ENCODE data around the gene STC2.
A peak's percentile ranks its signal among the peaks of the same experiment; 100 is the strongest.

The STC2 gene

GRCh38 chr5:173328844-173329490 is 753 bp upstream of the STC2 start:
- H3K27me3 ChIP-seq (ENCODE audit: insufficient read depth, low read length), result no peaks in the 10 kb centered on the region
- H3K79me2 ChIP-seq (ENCODE audit: control insufficient read depth, insufficient read depth, low read length, unreplicated experiment), result peaks cover 49% of the 10 kb centered on the region
- peak overlapping the region; percentile 88 for H3K27ac ChIP-seq (ENCODE audit: low read depth, low read length)
- no peak overlapping the region for H2AFZ ChIP-seq (ENCODE audit: low read length, unreplicated experiment)
- H3K4me1 ChIP-seq (ENCODE audit: control insufficient read depth, insufficient read depth, low read length, unreplicated experiment), result peaks cover 42% of the 10 kb centered on the region
- peak overlapping the region; percentile 92 for H3K4me3 ChIP-seq (ENCODE audit: low read depth, low read length)
- H3K36me3 ChIP-seq (ENCODE audit: insufficient read depth, low read length), result peaks cover 31% of the 10 kb centered on the region

DNA sequence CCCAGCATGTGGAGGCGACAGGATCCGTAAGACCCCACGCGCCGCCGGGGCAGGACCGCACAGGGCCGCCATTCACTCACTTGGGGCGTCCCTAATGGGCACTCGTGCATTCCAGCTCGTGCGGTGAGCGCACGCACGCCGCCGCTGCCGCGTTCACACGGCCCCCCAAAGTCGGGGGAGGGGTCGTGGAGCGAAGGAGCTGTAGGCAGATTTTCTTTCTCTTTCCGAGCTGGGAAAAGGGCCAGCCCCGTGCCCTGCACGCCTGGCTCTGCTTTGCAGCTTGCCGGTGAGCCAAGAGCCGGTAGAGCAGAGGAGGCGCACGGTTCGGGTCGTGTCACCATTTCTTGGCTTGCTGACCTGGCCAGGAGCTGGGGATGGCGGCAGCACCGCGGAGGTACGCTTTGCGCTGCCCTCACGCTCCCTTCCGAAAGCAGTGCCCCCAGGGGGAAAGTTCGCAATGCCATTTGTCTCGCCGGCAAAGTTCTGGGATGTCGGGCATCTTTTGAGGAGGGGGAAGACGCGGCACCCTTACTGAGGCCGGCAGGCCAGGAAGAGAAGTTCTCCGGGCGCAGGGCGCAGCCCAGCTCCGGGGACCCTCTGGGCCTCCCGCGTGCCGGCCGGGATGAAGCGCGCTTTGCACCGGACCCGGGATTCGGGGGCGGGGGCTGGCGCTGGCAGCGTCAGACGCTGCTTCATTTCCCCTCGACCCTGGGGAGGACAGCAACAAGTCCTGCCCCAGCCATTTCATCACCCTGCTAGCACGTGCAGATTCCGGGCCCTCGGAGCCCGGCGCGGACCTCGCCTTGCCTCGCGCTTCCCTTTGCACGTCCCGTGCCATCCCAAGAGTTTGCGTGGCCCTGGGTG is 898 bp downstream of the STC2 start:
- H2AFZ ChIP-seq (ENCODE audit: low read length, unreplicated experiment), result no peak overlapping the region
- no peaks in the 10 kb centered on the region for H3K27me3 ChIP-seq (ENCODE audit: insufficient read depth, low read length)
- H3K36me3 ChIP-seq (ENCODE audit: insufficient read depth, low read length), result peaks cover 46% of the 10 kb centered on the region
- peak overlapping the region; percentile 88 for H3K27ac ChIP-seq (ENCODE audit: low read depth, low read length)
- H3K4me3 ChIP-seq (ENCODE audit: low read depth, low read length), result peak overlapping the region; percentile 92
- H3K4me1 ChIP-seq (ENCODE audit: control insufficient read depth, insufficient read depth, low read length, unreplicated experiment), result peaks cover 42% of the 10 kb centered on the region
- peaks cover 66% of the 10 kb centered on the region for H3K79me2 ChIP-seq (ENCODE audit: control insufficient read depth, insufficient read depth, low read length, unreplicated experiment)

- peaks cover 66% of the 10 kb centered on the region for H3K79me2 ChIP-seq (ENCODE audit: control insufficient read depth, insufficient read depth, low read length, unreplicated experiment)
Measured at GRCh38 chr5:173326501-173326960, 1.7 kb downstream of the STC2 start.

DNA sequence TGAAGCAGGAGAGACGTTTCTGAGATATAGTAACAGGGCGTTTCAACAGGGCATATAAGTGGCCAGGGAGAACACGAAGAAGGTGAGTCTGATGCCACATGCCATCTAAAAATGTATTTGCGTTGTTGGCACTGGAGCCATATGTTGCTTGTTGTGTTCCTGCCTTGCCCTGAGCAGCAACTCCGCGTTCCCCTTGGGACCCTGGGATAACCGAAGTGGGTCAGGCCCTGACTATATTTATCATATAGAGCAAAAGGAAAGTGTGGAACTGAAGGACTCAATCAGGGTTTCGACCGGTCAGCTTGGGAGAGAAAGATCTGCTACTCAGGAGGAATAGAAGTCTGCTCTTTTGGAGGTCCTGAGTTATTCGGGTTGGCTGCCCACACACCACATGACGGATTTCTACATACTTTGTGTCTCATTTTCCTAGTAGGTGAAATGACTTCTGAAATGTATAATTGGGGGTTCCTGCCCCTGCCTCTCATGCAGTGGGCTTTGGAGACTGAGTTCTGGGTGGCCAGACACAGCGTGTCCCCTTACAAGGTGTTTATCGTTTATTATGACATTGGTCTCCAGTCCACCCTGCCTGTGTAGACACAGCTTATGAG is 3.0 kb downstream of the STC2 start:
- peak overlapping the region; percentile 92 for H3K4me3 ChIP-seq (ENCODE audit: low read depth, low read length)
- H3K4me1 ChIP-seq (ENCODE audit: control insufficient read depth, insufficient read depth, low read length, unreplicated experiment), result peaks cover 50% of the 10 kb centered on the region
- H3K79me2 ChIP-seq (ENCODE audit: control insufficient read depth, insufficient read depth, low read length, unreplicated experiment), result peaks cover 73% of the 10 kb centered on the region
- peaks cover 64% of the 10 kb centered on the region for H3K36me3 ChIP-seq (ENCODE audit: insufficient read depth, low read length)
- H2AFZ ChIP-seq (ENCODE audit: low read length, unreplicated experiment), result no peak overlapping the region
- H3K27ac ChIP-seq (ENCODE audit: low read depth, low read length), result peak overlapping the region; percentile 88
- H3K27me3 ChIP-seq (ENCODE audit: insufficient read depth, low read length), result no peaks in the 10 kb centered on the region

More at GRCh38 chr5:173326501-173326960, 1.7 kb downstream of the STC2 start:
- Histone ChIP-seq H3K4me3 (ENCODE audit: low read depth, low read length) (peak overlapping the region; percentile 92), H3K36me3 (ENCODE audit: insufficient read depth, low read length) (peaks cover 50% of the 10 kb centered on the region), H2AFZ (ENCODE audit: low read length, unreplicated experiment) (no peak overlapping the region), H3K4me1 (ENCODE audit: control insufficient read depth, insufficient read depth, low read length, unreplicated experiment) (peaks cover 46% of the 10 kb centered on the region), H3K27ac (ENCODE audit: low read depth, low read length) (peak overlapping the region; percentile 88), H3K27me3 (ENCODE audit: insufficient read depth, low read length) (no peaks in the 10 kb centered on the region)

GRCh38 chr5:173324115-173325001 is 3.9 kb downstream of the STC2 start:
- Histone ChIP-seq H3K79me2 (ENCODE audit: control insufficient read depth, insufficient read depth, low read length, unreplicated experiment) (peaks cover 73% of the 10 kb centered on the region), H3K4me3 (ENCODE audit: low read depth, low read length) (peak overlapping the region; percentile 92), H3K36me3 (ENCODE audit: insufficient read depth, low read length) (peaks cover 71% of the 10 kb centered on the region), H3K27me3 (ENCODE audit: insufficient read depth, low read length) (no peaks in the 10 kb centered on the region), H3K4me1 (ENCODE audit: control insufficient read depth, insufficient read depth, low read length, unreplicated experiment) (peaks cover 45% of the 10 kb centered on the region), H2AFZ (ENCODE audit: low read length, unreplicated experiment) (no peak overlapping the region), H3K27ac (ENCODE audit: low read depth, low read length) (peak overlapping the region; percentile 88)

GRCh38 chr5:173323799-173324114 is 4.5 kb downstream of the STC2 start:
- Histone ChIP-seq H3K79me2 (ENCODE audit: control insufficient read depth, insufficient read depth, low read length, unreplicated experiment) (peaks cover 71% of the 10 kb centered on the region), H3K36me3 (ENCODE audit: insufficient read depth, low read length) (peaks cover 74% of the 10 kb centered on the region), H3K27ac (ENCODE audit: low read depth, low read length) (peak overlapping the region; percentile 88), H3K4me1 (ENCODE audit: control insufficient read depth, insufficient read depth, low read length, unreplicated experiment) (peaks cover 45% of the 10 kb centered on the region), H3K27me3 (ENCODE audit: insufficient read depth, low read length) (no peaks in the 10 kb centered on the region), H2AFZ (ENCODE audit: low read length, unreplicated experiment) (no peak overlapping the region), H3K4me3 (ENCODE audit: low read depth, low read length) (peak overlapping the region; percentile 92)

GRCh38 chr5:173323106-173323798 is 5.0 kb downstream of the STC2 start:
- Histone ChIP-seq H3K27ac (ENCODE audit: low read depth, low read length) (peak overlapping the region; percentile 88), H3K4me1 (ENCODE audit: control insufficient read depth, insufficient read depth, low read length, unreplicated experiment) (peaks cover 48% of the 10 kb centered on the region), H2AFZ (ENCODE audit: low read length, unreplicated experiment) (no peak overlapping the region), H3K36me3 (ENCODE audit: insufficient read depth, low read length) (peaks cover 79% of the 10 kb centered on the region), H3K79me2 (ENCODE audit: control insufficient read depth, insufficient read depth, low read length, unreplicated experiment) (peaks cover 66% of the 10 kb centered on the region), H3K27me3 (ENCODE audit: insufficient read depth, low read length) (no peaks in the 10 kb centered on the region), H3K4me3 (ENCODE audit: low read depth, low read length) (peak overlapping the region; percentile 92; the same call in 1 of the 2 replicates)

DNA sequence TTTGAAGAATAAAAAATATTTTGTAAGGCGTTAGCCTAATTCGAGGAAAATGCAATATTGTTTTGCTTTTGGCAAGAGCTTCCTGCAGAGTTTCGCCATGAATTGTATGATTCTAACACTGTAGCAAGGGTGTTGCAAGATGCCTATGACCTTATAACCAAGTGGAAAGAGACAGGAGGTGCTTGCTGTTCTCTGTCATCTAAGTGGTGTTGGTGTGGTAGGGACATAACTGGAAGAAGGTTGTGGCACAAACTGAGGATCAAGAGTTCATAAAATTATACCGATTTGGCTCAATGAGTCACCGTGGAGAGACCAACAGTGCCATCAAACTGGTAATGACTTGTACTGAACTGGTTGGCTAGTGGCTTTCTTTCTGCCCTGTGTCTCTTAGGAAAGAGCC is 6.3 kb downstream of the STC2 start:
- H3K79me2 ChIP-seq (ENCODE audit: control insufficient read depth, insufficient read depth, low read length, unreplicated experiment), result peaks cover 53% of the 10 kb centered on the region
- peaks cover 87% of the 10 kb centered on the region for H3K36me3 ChIP-seq (ENCODE audit: insufficient read depth, low read length)
- H3K4me3 ChIP-seq (ENCODE audit: low read depth, low read length), result no peak overlapping the region
- H3K27me3 ChIP-seq (ENCODE audit: insufficient read depth, low read length), result no peaks in the 10 kb centered on the region
- no peak overlapping the region for H2AFZ ChIP-seq (ENCODE audit: low read length, unreplicated experiment)
- H3K4me1 ChIP-seq (ENCODE audit: control insufficient read depth, insufficient read depth, low read length, unreplicated experiment), result peaks cover 57% of the 10 kb centered on the region
- peak overlapping the region; percentile 88 for H3K27ac ChIP-seq (ENCODE audit: low read depth, low read length)

- H3K36me3 ChIP-seq (ENCODE audit: insufficient read depth, low read length), result peaks cover 80% of the 10 kb centered on the region
- no peak overlapping the region for H3K4me3 ChIP-seq (ENCODE audit: low read depth, low read length)
- peaks cover 63% of the 10 kb centered on the region for H3K4me1 ChIP-seq (ENCODE audit: control insufficient read depth, insufficient read depth, low read length, unreplicated experiment)
- H3K79me2 ChIP-seq (ENCODE audit: control insufficient read depth, insufficient read depth, low read length, unreplicated experiment), result peaks cover 36% of the 10 kb centered on the region
- no peak overlapping the region for H3K27ac ChIP-seq (ENCODE audit: low read depth, low read length)
- no peaks in the 10 kb centered on the region for H3K27me3 ChIP-seq (ENCODE audit: insufficient read depth, low read length)
- no peak overlapping the region for H2AFZ ChIP-seq (ENCODE audit: low read length, unreplicated experiment)
Measured at GRCh38 chr5:173320259-173320658, 8.0 kb downstream of the STC2 start.
